SK-N-SH (cell line): ENCODE results near the gene GSTO2. TPM values are rescaled to one million over a fixed set of nuclear protein-coding genes. Genes with fewer than 3 reads are reported as not detected.

Experiments
- CTCF ChIA-PET: fragments of 300-600, 350-600 bp; formaldehyde crosslinking; extraction: SDS; loops from one replicate; lab custom pipeline; 2021; lab: Yijun Ruan, JAX
- POLR2A ChIA-PET: fragments of 350-600 bp; sonication (Branson Sonifier 250); formaldehyde crosslinking; extraction: SDS; loops from one replicate; lab custom pipeline; 2020; ENCODE audit warnings: antibody characterized with exemption, inconsistent platforms; lab: Yijun Ruan, JAX
- DNase-seq: peaks from one replicate; pipeline ENCODE4 v3.0.0; 2012
- H2AFZ ChIP-seq: fragments of 200-600 bp; sonication (generic); 2 replicates; pipeline ENCODE4 v1.8.1; 2016; ENCODE audit warnings: antibody characterized with exemption, mild to moderate bottlenecking, low read depth
- H3F3A ChIP-seq: fragments of 200-600 bp; sonication (generic); replicated peaks from 2 replicates; pipeline ENCODE3; 2016; ENCODE audit warnings: antibody characterized with exemption, mild to moderate bottlenecking; ENCODE audit not compliant: insufficient read depth
- H3K27ac ChIP-seq, 2 experiments: fragments of 200-500 bp in 1 of 2; fragments of 200-600 bp in 1 of 2; sonication (Bioruptor generic) in 1 of 2; sonication (generic), shearing (Covaris generic) in 1 of 2; 2 replicates each; pipeline versions ENCODE4 v1.5.1 to v1.6.1; 2014 to 2016; ENCODE audit warnings: low read depth in 2 of 2, inconsistent platforms in 1 of 2, low read length in 1 of 2, mild to moderate bottlenecking in 1 of 2, mixed read lengths in 1 of 2
- H3K27me3 ChIP-seq: fragments of 200-600 bp; sonication (generic), shearing (Covaris generic); 2 replicates; pipeline ENCODE4 v1.6.1; 2016; ENCODE audit warnings: mixed run types; ENCODE audit not compliant: insufficient read depth
- H3K36me3 ChIP-seq, 2 experiments: fragments of 200-500 bp in 1 of 2; fragments of 200-600 bp in 1 of 2; sonication (Bioruptor generic) in 1 of 2; sonication (generic) in 1 of 2; replicated peaks in 1 of 2; 2 replicates each; pipeline versions ENCODE3 to v1.5.1; 2014 to 2016; ENCODE audit warnings: low read length in 1 of 2, mild to moderate bottlenecking in 1 of 2; ENCODE audit not compliant: insufficient read depth in 2 of 2, control insufficient read depth in 1 of 2
- H3K4me1 ChIP-seq, 2 experiments: fragments of 200-500 bp in 1 of 2; fragments of 200-600 bp in 1 of 2; sonication (Bioruptor generic) in 1 of 2; sonication (generic), shearing (Covaris generic) in 1 of 2; 2 replicates each; pipeline versions ENCODE4 v1.5.1 to v1.6.1; 2014 to 2016; ENCODE audit warnings: low read depth in 1 of 2, low read length in 1 of 2, mixed run types in 1 of 2; ENCODE audit not compliant: insufficient read depth in 2 of 2, control insufficient read depth in 1 of 2
- H3K4me2 ChIP-seq: fragments of 200-600 bp; sonication (generic), shearing (Covaris generic); 2 replicates; pipeline ENCODE4 v1.6.1; 2017; ENCODE audit warnings: mixed run types
- H3K4me3 ChIP-seq, 2 experiments: fragments of 200-500 bp in 1 of 2; fragments of 200-600 bp in 1 of 2; sonication (Bioruptor generic) in 1 of 2; sonication (generic), shearing (Covaris generic) in 1 of 2; 2 replicates each; pipeline versions ENCODE4 v1.5.1 to v1.8.1; 2014 to 2016; ENCODE audit warnings: low read depth in 2 of 2, inconsistent platforms in 1 of 2, low read length in 1 of 2, mild to moderate bottlenecking in 1 of 2, mixed read lengths in 1 of 2, moderate library complexity in 1 of 2
- H3K79me2 ChIP-seq: fragments of 200-600 bp; sonication (generic); 2 replicates; pipeline ENCODE4 v1.8.1; 2017; ENCODE audit warnings: mild to moderate bottlenecking; ENCODE audit not compliant: insufficient read depth
- H3K9ac ChIP-seq: fragments of 200-600 bp; sonication (generic); 2 replicates; pipeline ENCODE4 v1.6.1; 2017; ENCODE audit warnings: mixed run types
- H3K9me2 ChIP-seq: fragments of 200-600 bp; sonication (generic); 2 replicates; pipeline ENCODE4 v1.6.1; 2017; ENCODE audit warnings: mixed run types
- H3K9me3 ChIP-seq: fragments of 200-600 bp; sonication (generic); 2 replicates; pipeline ENCODE4 v1.6.1; 2017; ENCODE audit warnings: mixed run types, mild to moderate bottlenecking, moderate library complexity
- H4K20me1 ChIP-seq: fragments of 200-600 bp; sonication (generic); 2 replicates; pipeline ENCODE4 v1.6.1; 2017; ENCODE audit warnings: mild to moderate bottlenecking, mixed run types; ENCODE audit not compliant: insufficient read depth
- CHD2 ChIP-seq: fragments of 150-350 bp; IDR thresholded peaks from 2 replicates; pipeline ENCODE4 v1.6.1; 2018; ENCODE audit warnings: low read length; ENCODE audit not compliant: partially characterized antibody
- EP300 ChIP-seq, 2 experiments: IDR thresholded peaks; 2 replicates each; pipeline versions ENCODE4 v1.4.0 to v1.6.1; 2012; ENCODE audit warnings: borderline replicate concordance in 1 of 2, low read depth in 1 of 2, low read length in 1 of 2
- EZH2phosphoT487 ChIP-seq: fragments of 200-600 bp; sonication (generic); IDR thresholded peaks from 2 replicates; pipeline ENCODE4 v1.6.1; 2017; ENCODE audit warnings: low read depth, mixed run types, mild to moderate bottlenecking, antibody characterized with exemption, moderate library complexity, borderline replicate concordance
- FOXJ3 ChIP-seq: sonication (generic); formaldehyde crosslinking; IDR thresholded peaks from 2 replicates; pipeline ENCODE4 v1.5.1; 2020; ENCODE audit warnings: mild to moderate bottlenecking, missing genetic modification reagents
- GABPA ChIP-seq: IDR thresholded peaks from 2 replicates; pipeline ENCODE4 v1.4.0; 2012; ENCODE audit warnings: low read depth, mild to moderate bottlenecking
- MEF2A ChIP-seq: IDR thresholded peaks from 2 replicates; pipeline ENCODE4 v1.4.0; 2012; ENCODE audit warnings: low read depth, borderline replicate concordance
- NFIC ChIP-seq: IDR thresholded peaks from 2 replicates; pipeline ENCODE4 v1.4.0; 2012; ENCODE audit warnings: borderline replicate concordance
- NRF1 ChIP-seq: IDR thresholded peaks from 2 replicates; pipeline ENCODE4 v1.6.1; 2012; ENCODE audit warnings: low read depth, mild to moderate bottlenecking, low read length
- RAD21 ChIP-seq: IDR thresholded peaks from 2 replicates; pipeline ENCODE4 v1.6.1; 2012; ENCODE audit warnings: mild to moderate bottlenecking, low read length
- RXRA ChIP-seq: IDR thresholded peaks from 2 replicates; pipeline ENCODE4 v1.4.0; 2012; ENCODE audit warnings: low read depth, mild to moderate bottlenecking, borderline replicate concordance
- SIN3A ChIP-seq: IDR thresholded peaks from 2 replicates; pipeline ENCODE4 v1.6.1; 2012; ENCODE audit warnings: low read depth, mild to moderate bottlenecking, low read length, moderate library complexity, borderline replicate concordance
- WGBS: methylation state at CpG from one replicate; pipeline ENCODE4 v1.1.6; 2017; ENCODE audit warnings: low lambda C conversion rate; 5-methylcytosine and 5-hydroxymethylcytosine counted together
- polyA plus RNA-seq, 3 experiments: library from polyadenylated mRNA; depleted of rRNA; stranded (reverse); fragments of >200 nt; gene quantifications; 2 replicates each; pipeline ENCODE4 v1.2.3, GENCODE V29; 2012
- TF ChIP-seq, protein P1 (sequence below): fragments of 200-600 bp; sonication (generic); IDR thresholded peaks from 2 replicates; pipeline ENCODE4 v1.6.1; 2017; ENCODE audit warnings: antibody characterized with exemption, mild to moderate bottlenecking, moderate library complexity
- TF ChIP-seq, protein P2 (sequence below): IDR thresholded peaks from 2 replicates; pipeline ENCODE4 v1.4.0; 2012; ENCODE audit warnings: low read depth, borderline replicate concordance
- TF ChIP-seq, protein P3 (sequence below): fragments of 150-350 bp; IDR thresholded peaks from 2 replicates; pipeline ENCODE4 v1.6.1; 2016; ENCODE audit warnings: mild to moderate bottlenecking, low read depth, low read length

Gene GSTO2
- polyA plus RNA-seq, 1 of the 3 experiments (the other 2 are of a cell fraction) = 0.49 TPM

DNA sequence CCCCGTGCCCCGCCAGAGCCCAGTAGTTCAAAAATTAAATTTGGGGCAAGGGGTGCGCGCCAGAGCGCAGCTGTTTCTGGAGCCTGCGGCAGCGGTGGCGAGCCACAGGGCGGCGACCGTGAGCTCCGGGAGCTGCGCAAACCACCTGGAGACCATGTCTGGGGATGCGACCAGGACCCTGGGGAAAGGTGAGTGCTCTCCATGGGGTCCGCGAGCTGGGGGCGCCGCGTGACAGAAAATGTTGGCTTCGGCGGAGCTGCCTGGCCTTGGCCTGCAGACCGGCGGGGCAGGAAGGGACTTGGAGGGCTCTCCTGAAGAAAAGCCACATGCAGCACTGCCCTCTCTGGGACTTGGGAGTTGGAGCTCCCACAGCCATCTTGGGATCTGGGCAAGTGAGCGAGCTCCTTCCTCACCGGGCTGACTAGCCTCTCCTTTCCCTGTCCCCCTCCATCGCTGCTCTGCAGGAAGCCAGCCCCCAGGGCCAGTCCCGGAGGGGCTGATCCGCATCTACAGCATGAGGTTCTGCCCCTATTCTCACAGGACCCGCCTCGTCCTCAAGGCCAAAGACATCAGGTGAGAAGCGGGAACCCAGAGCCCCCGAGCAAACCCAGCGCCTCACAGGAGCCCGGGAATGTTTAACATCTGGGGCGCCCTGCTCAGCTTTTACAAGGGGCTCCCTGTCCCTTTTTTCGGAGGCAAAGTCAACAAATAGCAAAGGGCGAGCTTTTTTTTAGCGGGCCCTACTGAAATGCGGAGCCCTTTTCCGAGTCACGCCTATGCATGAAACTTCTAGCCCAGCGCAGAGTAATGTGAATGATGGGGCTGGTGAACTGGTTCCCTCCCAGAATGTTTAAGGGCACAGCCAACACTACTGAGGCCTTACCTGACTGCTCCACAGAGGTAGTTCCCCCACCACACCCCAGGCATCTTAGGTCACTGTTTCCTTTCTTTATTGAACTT, 6.1 kb downstream of the GSTO2 start:
- H4K20me1 ChIP-seq = no peaks in the 10 kb centered on the region
- peaks cover 2 to 11% of the 10 kb centered on the region in 2 experiments; a peak in 2 of 4 replicates for H3K4me1 ChIP-seq
- no peaks in the 10 kb centered on the region for H3K36me3 ChIP-seq
- CTCF ChIA-PET = interaction anchor here (0.8 to 8.7 kb wide), 28 partner anchors 8 to 390 kb away, joined by 3 to 118 read pairs (median 5); partner anchors contain the start of genes CFAP58, GSTO1, ITPRIP and SFR1
- no peaks in the 10 kb centered on the region for H3K9me3 ChIP-seq
- H3F3A ChIP-seq = peaks cover 19% of the 10 kb centered on the region
- H3K79me2 ChIP-seq = no peaks in the 10 kb centered on the region
- no peak overlapping the region for H3K9ac ChIP-seq
- DNase-seq = peak; percentile 79
- H3K4me3 ChIP-seq = peak overlapping the region in 1 of 2 experiments; percentile 41; a peak in 1 of 4 replicates
- H3K4me2 ChIP-seq = no peak overlapping the region
- H3K27me3 ChIP-seq = no peaks in the 10 kb centered on the region
- 63% methylated on average over 28 of the region's 42 CpGs for WGBS
- TF ChIP-seq, protein P1, sequence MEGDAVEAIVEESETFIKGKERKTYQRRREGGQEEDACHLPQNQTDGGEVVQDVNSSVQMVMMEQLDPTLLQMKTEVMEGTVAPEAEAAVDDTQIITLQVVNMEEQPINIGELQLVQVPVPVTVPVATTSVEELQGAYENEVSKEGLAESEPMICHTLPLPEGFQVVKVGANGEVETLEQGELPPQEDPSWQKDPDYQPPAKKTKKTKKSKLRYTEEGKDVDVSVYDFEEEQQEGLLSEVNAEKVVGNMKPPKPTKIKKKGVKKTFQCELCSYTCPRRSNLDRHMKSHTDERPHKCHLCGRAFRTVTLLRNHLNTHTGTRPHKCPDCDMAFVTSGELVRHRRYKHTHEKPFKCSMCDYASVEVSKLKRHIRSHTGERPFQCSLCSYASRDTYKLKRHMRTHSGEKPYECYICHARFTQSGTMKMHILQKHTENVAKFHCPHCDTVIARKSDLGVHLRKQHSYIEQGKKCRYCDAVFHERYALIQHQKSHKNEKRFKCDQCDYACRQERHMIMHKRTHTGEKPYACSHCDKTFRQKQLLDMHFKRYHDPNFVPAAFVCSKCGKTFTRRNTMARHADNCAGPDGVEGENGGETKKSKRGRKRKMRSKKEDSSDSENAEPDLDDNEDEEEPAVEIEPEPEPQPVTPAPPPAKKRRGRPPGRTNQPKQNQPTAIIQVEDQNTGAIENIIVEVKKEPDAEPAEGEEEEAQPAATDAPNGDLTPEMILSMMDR = peak; percentile 53
- no peak for TF ChIP-seq NFIC
- TF ChIP-seq RAD21 = peak; percentile 39
- TF ChIP-seq, all 33 proteins: peak for 2
- Histone ChIP-seq H2AFZ (peak overlapping the region; percentile 71; the same call in 1 of the 2 replicates), H3K27ac (peak overlapping the region in 1 of 2 experiments; percentile 76; a peak in 1 of 4 replicates), H3K9me2 (no peaks in the 10 kb centered on the region)
- POLR2A ChIA-PET = interaction anchor here (0.5 kb wide), 1 partner anchor 224 kb away, joined by 3 read pairs; no protein-coding TSS in a partner anchor

DNA sequence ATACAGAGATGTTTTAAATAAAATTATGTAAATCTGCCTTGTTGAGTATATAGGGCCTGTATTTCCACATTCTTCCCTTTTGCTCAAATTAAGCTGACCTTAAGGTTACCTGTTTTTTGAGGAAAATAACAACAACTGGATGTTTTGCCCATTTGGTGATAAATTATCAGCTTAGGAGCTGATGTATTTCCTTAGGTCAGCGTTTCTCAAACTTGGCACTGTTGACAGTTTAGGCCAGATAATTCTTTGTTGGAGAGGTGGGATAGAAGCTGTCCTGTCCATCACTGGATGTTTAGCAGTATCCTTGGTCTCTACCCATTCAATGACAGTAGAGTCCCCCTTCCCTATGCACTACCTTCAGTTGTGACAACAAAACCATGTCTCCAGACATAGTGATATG, 7.2 kb downstream of the GSTO2 start:
- DNase-seq = no peak
- no peaks in the 10 kb centered on the region for H3K9me2 ChIP-seq
- H4K20me1 ChIP-seq = no peaks in the 10 kb centered on the region
- ChIA-PET CTCF (interaction anchor here (0.9 to 8.7 kb wide), 7 partner anchors 15 to 391 kb away, joined by 3 to 118 read pairs (median 20); no protein-coding TSS in a partner anchor), POLR2A (no interaction called here)
- no peak overlapping the region for H3K9ac ChIP-seq
- H3K9me3 ChIP-seq = no peaks in the 10 kb centered on the region
- no peak overlapping the region for H3K4me2 ChIP-seq
- no peaks in the 10 kb centered on the region for H3K27me3 ChIP-seq
- peaks cover 2 to 11% of the 10 kb centered on the region in 2 experiments; a peak in 2 of 4 replicates for H3K4me1 ChIP-seq
- no peak for TF ChIP-seq FOXJ3
- no peak for TF ChIP-seq NFIC
- H2AFZ ChIP-seq = no peak overlapping the region
- H3K4me3 ChIP-seq = no peak overlapping the region
- WGBS = 83% methylated on average over 1 of the region's 1 CpG
- H3K36me3 ChIP-seq = no peaks in the 10 kb centered on the region
- peaks cover 15% of the 10 kb centered on the region for H3F3A ChIP-seq
- no peaks in the 10 kb centered on the region for H3K79me2 ChIP-seq
- no peak overlapping the region for H3K27ac ChIP-seq

DNA sequence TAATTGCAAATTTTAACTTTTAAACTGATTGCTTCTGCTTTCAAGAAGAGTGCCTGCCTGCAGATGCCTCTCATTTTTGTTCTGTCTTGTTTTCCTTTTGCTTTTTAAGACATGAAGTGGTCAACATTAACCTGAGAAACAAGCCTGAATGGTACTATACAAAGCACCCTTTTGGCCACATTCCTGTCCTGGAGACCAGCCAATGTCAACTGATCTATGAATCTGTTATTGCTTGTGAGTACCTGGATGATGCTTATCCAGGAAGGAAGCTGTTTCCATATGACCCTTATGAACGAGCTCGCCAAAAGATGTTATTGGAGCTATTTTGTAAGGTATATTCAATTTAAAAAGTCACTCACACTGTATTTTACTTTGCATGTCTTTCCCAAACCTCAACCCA, 8.8 kb downstream of the GSTO2 start:
- no peak for DNase-seq
- Histone ChIP-seq H4K20me1 (no peaks in the 10 kb centered on the region), H3K27ac (no peak overlapping the region), H2AFZ (no peak overlapping the region), H3K9me2 (no peaks in the 10 kb centered on the region), H3K27me3 (no peaks in the 10 kb centered on the region), H3K4me2 (no peak overlapping the region), H3K4me1 (peaks cover 2 to 11% of the 10 kb centered on the region in 2 experiments; a peak in 2 of 4 replicates), H3K9me3 (no peaks in the 10 kb centered on the region), H3K79me2 (no peaks in the 10 kb centered on the region), H3F3A (peaks cover 14% of the 10 kb centered on the region), H3K4me3 (no peak overlapping the region), H3K9ac (no peak overlapping the region), H3K36me3 (no peaks in the 10 kb centered on the region)
- WGBS = 95% methylated on average over 2 of the region's 2 CpGs
- POLR2A ChIA-PET = no interaction called here
- CTCF ChIA-PET = interaction anchor here (0.6 to 8.7 kb wide), 6 partner anchors 13 to 345 kb away, joined by 3 to 118 read pairs (median 6); partner anchors contain the start of gene CFAP58
- TF ChIP-seq RXRA = no peak
- no peak for TF ChIP-seq SIN3A
- TF ChIP-seq, protein P2, sequence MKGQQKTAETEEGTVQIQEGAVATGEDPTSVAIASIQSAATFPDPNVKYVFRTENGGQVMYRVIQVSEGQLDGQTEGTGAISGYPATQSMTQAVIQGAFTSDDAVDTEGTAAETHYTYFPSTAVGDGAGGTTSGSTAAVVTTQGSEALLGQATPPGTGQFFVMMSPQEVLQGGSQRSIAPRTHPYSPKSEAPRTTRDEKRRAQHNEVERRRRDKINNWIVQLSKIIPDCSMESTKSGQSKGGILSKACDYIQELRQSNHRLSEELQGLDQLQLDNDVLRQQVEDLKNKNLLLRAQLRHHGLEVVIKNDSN = no peak
- no peak for TF ChIP-seq NRF1
- no peak for TF ChIP-seq GABPA
- no peak for TF ChIP-seq MEF2A
- TF ChIP-seq, protein P3, sequence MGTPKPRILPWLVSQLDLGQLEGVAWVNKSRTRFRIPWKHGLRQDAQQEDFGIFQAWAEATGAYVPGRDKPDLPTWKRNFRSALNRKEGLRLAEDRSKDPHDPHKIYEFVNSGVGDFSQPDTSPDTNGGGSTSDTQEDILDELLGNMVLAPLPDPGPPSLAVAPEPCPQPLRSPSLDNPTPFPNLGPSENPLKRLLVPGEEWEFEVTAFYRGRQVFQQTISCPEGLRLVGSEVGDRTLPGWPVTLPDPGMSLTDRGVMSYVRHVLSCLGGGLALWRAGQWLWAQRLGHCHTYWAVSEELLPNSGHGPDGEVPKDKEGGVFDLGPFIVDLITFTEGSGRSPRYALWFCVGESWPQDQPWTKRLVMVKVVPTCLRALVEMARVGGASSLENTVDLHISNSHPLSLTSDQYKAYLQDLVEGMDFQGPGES = no peak
- TF ChIP-seq EP300 (IDR thresholded peaks at IDR 0.05; ENCODE audit: borderline replicate concordance in 1 of 2, low read depth in 1 of 2, low read length in 1 of 2) = no peak
- no peak for TF ChIP-seq CHD2
- TF ChIP-seq EZH2phosphoT487 = no peak
